SJCRH30 (cell line): Measurements from ENCODE around the gene FOXQ1. TPM values are rescaled to one million over a fixed set of nuclear protein-coding genes. Genes with fewer than 3 reads are reported as not detected.
"Not testable (repeated sequence)": the region's sequence is repeated elsewhere in the genome, so short reads cannot be mapped to it uniquely, and the experiment has no call there.

Experiments used
- DNase-seq, 2 experiments: peaks; one replicate each; pipeline ENCODE4 v3.0.0-alpha.2; 2015 to 2020
- H3K27ac ChIP-seq: fragments of 250-450 bp; sonication (Bioruptor Pico); 2 replicates; pipeline ENCODE4 v1.5.1; 2020; ENCODE audit warnings: mild to moderate bottlenecking, moderate library complexity
- H3K27me3 ChIP-seq: fragments of 250-450 bp; sonication (Bioruptor Pico); 2 replicates; pipeline ENCODE4 v1.5.1; 2020; ENCODE audit warnings: mild to moderate bottlenecking, moderate library complexity
- H3K36me3 ChIP-seq: fragments of 250-450 bp; sonication (Bioruptor Pico); 2 replicates; pipeline ENCODE4 v1.5.1; 2020; ENCODE audit warnings: mild to moderate bottlenecking, moderate library complexity
- H3K4me1 ChIP-seq: fragments of 250-450 bp; sonication (Bioruptor Pico); 2 replicates; pipeline ENCODE4 v1.5.1; 2020; ENCODE audit warnings: mild to moderate bottlenecking, moderate library complexity
- H3K4me3 ChIP-seq: fragments of 250-450 bp; sonication (Bioruptor Pico); 2 replicates; pipeline ENCODE4 v1.5.1; 2020; ENCODE audit warnings: mild to moderate bottlenecking, moderate library complexity
- H3K9me3 ChIP-seq: fragments of 250-450 bp; sonication (Bioruptor Pico); replicated peaks from 2 replicates; pipeline ENCODE4 v1.5.1; 2020; ENCODE audit warnings: mild to moderate bottlenecking, moderate library complexity
- total RNA-seq: library from RNA; depleted of rRNA; stranded (reverse); fragments of >200 nt; shearing (Covaris generic); gene quantifications from 2 replicates; pipeline ENCODE4 v1.2.3, GENCODE V29; 2014

The FOXQ1 gene
- total RNA-seq, 1 experiment from 2014 or later, result not detected

DNA sequence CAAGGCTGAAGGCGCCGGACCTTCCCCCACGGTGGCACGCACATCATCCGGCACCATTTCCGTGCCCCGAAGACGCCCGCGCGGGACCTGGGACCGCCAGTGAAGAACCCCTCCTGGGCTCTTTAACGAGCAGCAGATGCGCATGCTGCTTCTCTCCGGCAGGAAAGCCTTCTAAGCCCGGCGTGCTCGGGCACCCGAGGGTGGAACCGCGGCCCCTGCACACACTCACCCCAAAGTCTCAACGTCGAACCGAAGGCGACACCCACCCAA is 240 bp downstream of the FOXQ1 start:
- DNase-seq, result no peak
- Histone ChIP-seq H3K4me3 (no peak overlapping the region), H3K27me3 (no peaks in the 10 kb centered on the region)

DNA sequence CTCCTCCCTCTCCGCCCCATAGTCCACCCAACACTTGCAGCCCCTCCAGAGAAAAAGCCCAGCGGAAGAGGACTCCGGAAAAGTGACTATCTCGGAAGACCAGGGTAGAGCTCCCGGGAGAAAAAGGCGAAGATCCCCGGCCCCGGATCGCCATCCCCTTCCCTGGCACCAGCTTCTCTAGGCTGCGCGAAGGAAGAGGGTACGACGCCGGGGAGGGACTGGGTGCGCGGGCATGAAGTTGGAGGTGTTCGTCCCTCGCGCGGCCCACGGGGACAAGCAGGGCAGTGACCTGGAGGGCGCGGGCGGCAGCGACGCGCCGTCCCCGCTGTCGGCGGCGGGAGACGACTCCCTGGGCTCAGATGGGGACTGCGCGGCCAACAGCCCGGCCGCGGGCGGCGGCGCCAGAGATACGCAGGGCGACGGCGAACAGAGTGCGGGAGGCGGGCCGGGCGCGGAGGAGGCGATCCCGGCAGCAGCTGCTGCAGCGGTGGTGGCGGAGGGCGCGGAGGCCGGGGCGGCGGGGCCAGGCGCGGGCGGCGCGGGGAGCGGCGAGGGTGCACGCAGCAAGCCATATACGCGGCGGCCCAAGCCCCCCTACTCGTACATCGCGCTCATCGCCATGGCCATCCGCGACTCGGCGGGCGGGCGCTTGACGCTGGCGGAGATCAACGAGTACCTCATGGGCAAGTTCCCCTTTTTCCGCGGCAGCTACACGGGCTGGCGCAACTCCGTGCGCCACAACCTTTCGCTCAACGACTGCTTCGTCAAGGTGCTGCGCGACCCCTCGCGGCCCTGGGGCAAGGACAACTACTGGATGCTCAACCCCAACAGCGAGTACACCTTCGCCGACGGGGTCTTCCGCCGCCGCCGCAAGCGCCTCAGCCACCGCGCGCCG is 822 bp downstream of the FOXQ1 start:
- no peak overlapping the region for H3K27ac ChIP-seq
- no peaks in the 10 kb centered on the region for H3K9me3 ChIP-seq
- H3K27me3 ChIP-seq, result no peaks in the 10 kb centered on the region
- no peak for DNase-seq
- H3K4me1 ChIP-seq, result no peaks in the 10 kb centered on the region
- H3K36me3 ChIP-seq, result no peaks in the 10 kb centered on the region
- H3K4me3 ChIP-seq, result no peak overlapping the region

More for the DNA sequence above, 240 bp downstream of the FOXQ1 start:
- no peaks in the 10 kb centered on the region for H3K9me3 ChIP-seq
- H3K36me3 ChIP-seq, result no peaks in the 10 kb centered on the region
- H3K27ac ChIP-seq, result no peak overlapping the region
- no peaks in the 10 kb centered on the region for H3K4me1 ChIP-seq

DNA sequence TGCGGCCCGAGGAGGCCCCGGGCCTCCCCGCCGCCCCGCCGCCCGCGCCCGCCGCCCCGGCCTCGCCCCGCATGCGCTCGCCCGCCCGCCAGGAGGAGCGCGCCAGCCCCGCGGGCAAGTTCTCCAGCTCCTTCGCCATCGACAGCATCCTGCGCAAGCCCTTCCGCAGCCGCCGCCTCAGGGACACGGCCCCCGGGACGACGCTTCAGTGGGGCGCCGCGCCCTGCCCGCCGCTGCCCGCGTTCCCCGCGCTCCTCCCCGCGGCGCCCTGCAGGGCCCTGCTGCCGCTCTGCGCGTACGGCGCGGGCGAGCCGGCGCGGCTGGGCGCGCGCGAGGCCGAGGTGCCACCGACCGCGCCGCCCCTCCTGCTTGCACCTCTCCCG is 1.5 kb downstream of the FOXQ1 start:
- Histone ChIP-seq H3K27me3 (no peaks in the 10 kb centered on the region), H3K9me3 (no peaks in the 10 kb centered on the region), H3K36me3 (no peaks in the 10 kb centered on the region), H3K4me1 (no peaks in the 10 kb centered on the region), H3K27ac (no peak overlapping the region), H3K4me3 (no peak overlapping the region)
- DNase-seq, result no peak

DNA sequence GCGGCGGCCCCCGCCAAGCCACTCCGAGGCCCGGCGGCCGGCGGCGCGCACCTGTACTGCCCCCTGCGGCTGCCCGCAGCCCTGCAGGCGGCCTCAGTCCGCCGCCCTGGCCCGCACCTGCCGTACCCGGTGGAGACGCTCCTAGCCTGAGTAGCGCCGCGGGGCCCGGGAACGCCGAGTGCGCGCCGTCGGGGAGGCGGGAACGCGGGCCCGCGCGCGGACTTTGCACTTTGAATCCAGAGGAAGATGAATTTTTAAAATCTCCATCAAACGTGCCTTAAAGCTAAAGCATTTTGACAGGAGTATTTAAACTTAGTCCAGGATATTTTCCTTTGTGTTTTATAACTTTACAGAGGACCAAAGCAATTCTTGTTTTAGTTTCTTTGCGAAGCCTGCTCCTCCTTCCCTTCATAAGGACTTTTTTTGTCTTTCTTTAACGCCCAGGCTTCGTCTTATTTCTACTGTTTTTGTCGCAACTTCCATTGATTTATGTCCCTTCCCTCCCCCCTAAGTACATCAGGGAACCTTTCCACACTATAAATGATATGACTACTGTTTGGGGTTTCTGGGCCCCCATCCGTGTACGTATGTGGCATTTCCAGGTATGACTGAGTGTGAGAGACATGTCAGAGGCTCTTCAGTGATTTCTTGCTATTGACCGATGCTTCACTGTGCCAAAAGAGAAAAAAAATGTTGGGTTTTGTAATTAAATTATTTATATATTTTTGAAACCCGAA is 2.0 kb downstream of the FOXQ1 start:
- Histone ChIP-seq H3K36me3 (no peaks in the 10 kb centered on the region), H3K9me3 (no peaks in the 10 kb centered on the region), H3K27me3 (no peaks in the 10 kb centered on the region), H3K27ac (no peak overlapping the region), H3K4me1 (no peaks in the 10 kb centered on the region), H3K4me3 (no peak overlapping the region)
- no peak for DNase-seq

DNA sequence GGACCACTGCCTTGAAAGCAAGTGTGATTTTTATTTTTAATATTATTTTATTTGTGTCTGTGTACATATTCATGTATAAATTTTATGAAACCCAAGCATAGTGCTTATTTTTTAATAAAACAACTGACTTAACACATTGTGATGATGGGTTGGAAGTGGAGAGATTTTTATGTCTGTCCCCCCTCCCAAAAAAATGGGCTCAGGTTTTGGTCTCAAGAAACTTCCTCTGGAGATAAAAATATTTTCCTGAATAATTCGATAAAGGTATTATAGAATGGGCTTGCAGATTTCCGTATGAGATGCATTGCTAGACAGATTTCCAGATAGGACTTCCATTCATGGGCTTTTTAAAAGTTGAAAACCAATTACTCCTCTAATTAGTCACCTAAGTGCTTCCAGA is 2.7 kb downstream of the FOXQ1 start:
- H3K4me1 ChIP-seq, result no peaks in the 10 kb centered on the region
- no peak overlapping the region for H3K27ac ChIP-seq
- no peaks in the 10 kb centered on the region for H3K9me3 ChIP-seq
- DNase-seq, result no peak
- H3K36me3 ChIP-seq, result no peaks in the 10 kb centered on the region
- H3K27me3 ChIP-seq, result no peaks in the 10 kb centered on the region
- no peak overlapping the region for H3K4me3 ChIP-seq

DNA sequence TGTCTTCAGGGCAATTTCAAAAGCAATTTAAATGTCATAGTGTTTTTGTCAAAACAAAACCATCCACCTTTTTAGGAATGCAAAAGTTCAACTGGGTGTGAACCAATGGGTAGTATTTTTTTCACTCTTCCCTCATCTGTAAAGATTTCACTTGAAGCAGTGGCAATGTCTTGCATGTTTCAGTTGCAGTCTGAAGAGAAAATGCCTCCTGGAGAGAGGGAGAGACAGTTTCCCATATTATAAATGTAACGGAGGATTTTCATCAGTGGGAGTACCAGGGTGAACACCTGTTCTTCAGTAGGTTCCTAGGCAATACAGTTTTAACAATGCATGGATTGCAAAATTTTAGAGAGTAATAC is 3.3 kb downstream of the FOXQ1 start:
- Histone ChIP-seq H3K9me3 (no peaks in the 10 kb centered on the region), H3K4me3 (no peak overlapping the region), H3K4me1 (no peaks in the 10 kb centered on the region), H3K27ac (no peak overlapping the region), H3K36me3 (no peaks in the 10 kb centered on the region), H3K27me3 (no peaks in the 10 kb centered on the region)
- no peak for DNase-seq

DNA sequence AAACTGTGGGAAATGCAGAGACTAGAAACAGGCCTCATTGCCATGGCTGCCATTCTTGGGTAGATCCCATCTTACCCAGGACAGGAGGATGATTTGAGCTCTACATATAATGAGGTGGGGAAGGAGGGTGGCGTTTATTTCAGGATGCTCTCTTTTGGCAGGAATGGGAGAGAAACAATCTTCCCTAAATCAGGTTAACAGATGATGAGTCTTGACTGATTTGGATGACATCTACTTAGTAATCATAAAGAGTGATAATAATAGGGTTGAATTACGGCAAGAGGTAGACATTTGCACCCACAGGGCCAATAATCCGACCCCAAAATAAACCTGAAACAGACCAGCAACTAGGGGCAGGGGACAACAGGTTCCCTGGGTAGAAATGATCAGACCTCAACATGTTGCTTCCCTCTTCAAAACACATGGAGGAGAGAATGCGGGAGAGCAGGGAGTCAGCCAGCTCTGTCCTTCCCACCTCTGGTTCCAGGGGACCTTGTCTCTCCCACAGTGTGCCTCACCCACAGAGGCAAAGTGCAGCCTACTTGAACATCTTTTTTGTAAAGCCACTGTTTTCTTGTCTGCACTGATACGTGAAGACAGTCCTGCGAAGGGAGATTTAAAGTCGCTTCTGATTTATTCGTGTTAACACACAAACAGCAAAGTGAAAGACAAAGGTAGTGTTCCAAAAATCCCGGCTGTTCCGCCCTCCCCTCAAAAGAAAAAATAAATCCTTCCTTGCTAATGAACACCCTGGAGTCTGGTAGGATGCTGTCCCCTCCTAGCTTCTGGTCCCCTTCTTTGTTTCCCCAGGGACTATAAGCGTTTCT is 3.9 kb downstream of the FOXQ1 start:
- no peak for DNase-seq
- Histone ChIP-seq H3K9me3 (no peaks in the 10 kb centered on the region), H3K36me3 (no peaks in the 10 kb centered on the region), H3K27ac (no peak overlapping the region), H3K4me1 (no peaks in the 10 kb centered on the region), H3K27me3 (no peaks in the 10 kb centered on the region), H3K4me3 (no peak overlapping the region)

DNA sequence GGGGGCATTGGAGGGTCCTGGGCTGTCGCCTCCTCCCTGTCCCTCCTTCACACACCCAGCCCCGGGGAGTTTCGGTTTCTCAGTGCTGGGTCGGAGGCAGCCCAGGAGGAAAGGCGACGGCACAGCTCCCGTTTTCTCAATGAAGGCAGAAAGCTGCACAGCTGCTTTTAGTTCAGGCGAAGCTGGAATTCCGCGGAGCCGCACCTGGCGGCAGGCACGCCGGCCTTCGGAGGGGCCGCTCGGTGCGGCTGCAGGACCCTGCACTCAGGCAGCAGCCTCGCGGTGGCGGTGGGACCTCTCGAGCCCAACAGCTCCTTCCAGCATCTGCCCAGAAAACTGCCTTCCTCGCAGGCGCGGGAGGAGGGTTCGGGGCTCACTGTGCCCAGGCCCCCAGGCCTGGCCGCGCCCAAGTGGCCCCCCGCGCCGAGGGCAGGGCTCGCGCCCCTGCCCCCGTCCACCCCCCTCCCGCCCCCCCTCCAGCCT is 4.6 kb downstream of the FOXQ1 start:
- Histone ChIP-seq H3K27me3 (no peaks in the 10 kb centered on the region), H3K4me1 (no peaks in the 10 kb centered on the region), H3K27ac (no peak overlapping the region), H3K36me3 (no peaks in the 10 kb centered on the region), H3K9me3 (no peaks in the 10 kb centered on the region), H3K4me3 (no peak overlapping the region)
- peak in 1 of 2 experiments; percentile 1 for DNase-seq

DNA sequence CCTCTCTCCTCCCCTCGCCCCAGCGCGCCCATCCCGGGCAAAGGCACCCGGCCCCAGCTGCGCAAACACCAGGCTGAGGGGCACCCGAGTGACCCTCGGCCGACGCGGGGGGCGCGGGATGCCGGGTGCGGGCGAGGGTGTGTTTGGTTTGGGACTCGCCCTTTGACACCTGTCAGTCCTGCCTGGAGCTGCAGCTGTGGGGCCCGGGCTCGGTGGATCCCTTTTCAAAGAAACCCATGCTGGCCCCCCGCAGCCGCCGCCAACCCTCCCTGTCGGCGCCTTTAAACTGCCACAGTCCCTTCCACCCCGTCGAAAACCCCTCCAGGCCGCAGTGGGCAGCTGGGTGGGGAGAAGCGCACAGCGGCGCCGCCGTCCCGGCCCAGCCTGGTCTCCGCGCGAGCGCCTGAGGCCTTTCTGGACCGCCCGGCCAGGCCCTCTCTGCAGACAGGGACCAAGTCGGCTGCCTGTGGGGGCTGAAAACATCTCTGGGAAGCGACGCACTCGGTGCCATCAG is 5.5 kb downstream of the FOXQ1 start:
- no peak overlapping the region for H3K27ac ChIP-seq
- H3K27me3 ChIP-seq, result no peaks in the 10 kb centered on the region
- no peaks in the 10 kb centered on the region for H3K36me3 ChIP-seq
- H3K4me3 ChIP-seq, result no peak overlapping the region
- no peaks in the 10 kb centered on the region for H3K9me3 ChIP-seq
- no peaks in the 10 kb centered on the region for H3K4me1 ChIP-seq
- DNase-seq, result no peak

DNA sequence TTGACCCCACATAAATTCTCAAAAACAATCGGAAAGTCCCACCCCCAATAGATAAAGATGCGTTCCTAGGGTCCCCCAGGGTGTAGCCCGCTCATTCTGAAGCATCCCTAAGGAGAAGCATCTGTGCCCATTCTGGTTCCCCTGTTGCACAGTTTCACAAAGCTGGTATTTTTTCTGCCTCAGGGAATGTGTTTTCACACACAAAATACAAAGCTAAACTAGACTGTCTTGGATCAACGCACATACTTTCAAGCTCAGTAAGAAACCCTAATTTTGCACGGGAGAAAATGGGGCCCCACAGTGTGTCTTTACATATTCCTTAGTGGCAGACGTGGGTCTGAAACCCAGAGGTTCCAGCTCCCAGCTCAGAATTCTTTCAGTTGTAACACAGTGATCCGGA is 6.1 kb downstream of the FOXQ1 start:
- no peaks in the 10 kb centered on the region for H3K36me3 ChIP-seq
- H3K9me3 ChIP-seq, result no peaks in the 10 kb centered on the region
- DNase-seq, result no peak
- no peaks in the 10 kb centered on the region for H3K27me3 ChIP-seq
- no peaks in the 10 kb centered on the region for H3K4me1 ChIP-seq
- no peak overlapping the region for H3K27ac ChIP-seq
- H3K4me3 ChIP-seq, result no peak overlapping the region

DNA sequence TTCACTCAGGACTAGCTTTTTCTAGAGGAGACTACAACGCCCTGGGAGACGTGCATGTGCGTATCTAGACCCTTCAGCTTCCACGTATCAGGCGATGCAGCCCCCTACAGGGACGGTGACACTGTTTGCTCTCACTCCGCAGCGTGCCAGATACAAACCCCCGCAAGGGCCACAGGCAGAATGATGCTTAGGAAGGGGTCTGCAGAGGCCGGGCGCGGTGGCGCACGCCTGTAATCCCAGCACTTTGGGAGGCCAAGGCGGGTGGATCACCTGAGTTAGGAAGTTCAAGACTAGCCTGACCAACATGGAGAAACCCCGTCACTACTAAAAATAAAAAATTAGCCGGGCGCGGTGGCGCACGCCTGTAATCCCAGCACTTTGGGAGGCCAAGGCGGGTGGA is 6.7 kb downstream of the FOXQ1 start:
- not testable (repeated sequence) for DNase-seq, H3K36me3 ChIP-seq, H3K27me3 ChIP-seq, H3K9me3 ChIP-seq, H3K27ac ChIP-seq, H3K4me3 ChIP-seq, H3K4me1 ChIP-seq

DNA sequence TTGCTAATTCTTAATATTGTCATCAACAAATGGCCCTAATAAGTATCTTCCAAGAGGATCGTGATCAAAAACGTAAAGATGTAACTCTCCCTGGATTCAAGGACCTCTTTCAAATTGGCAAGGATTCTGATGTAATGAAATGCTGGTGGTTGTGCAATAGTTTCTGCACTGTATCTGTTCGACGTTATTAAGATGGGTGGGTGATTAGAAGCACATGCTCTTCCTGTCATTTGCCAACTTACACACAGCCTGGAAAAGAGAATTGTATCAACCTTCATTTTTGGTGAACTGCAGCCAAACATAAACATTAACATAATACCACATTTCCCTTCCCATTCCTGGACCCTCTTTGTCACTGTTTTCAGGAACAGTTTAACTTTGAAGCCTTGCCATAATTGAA is 9.8 kb downstream of the FOXQ1 start:
- DNase-seq, result no peak
- Histone ChIP-seq H3K27me3 (no peaks in the 10 kb centered on the region), H3K9me3 (no peaks in the 10 kb centered on the region), H3K4me3 (no peak overlapping the region), H3K4me1 (no peaks in the 10 kb centered on the region), H3K27ac (no peak overlapping the region), H3K36me3 (no peaks in the 10 kb centered on the region)

DNA sequence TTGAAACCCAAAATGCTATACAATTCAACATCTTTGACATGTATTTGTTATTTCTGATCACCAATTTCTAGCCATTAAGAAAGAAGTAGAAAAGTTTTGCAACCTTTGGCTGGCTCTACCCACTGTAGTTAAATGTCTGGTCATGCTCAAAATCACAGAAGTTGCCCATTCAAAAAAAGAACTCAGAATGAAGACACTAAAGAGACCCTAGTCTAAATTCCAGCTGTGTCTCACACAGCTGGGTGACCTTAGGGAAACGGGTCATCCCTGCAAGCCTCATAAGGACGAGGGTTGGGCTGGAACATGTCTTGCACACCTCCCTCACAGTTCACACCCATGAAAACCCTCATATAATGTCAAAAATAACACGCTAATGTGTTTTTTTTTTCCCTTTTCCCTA is 10.3 kb downstream of the FOXQ1 start:
- no peak overlapping the region for H3K4me3 ChIP-seq
- no peak for DNase-seq
- no peaks in the 10 kb centered on the region for H3K9me3 ChIP-seq
- H3K36me3 ChIP-seq, result no peaks in the 10 kb centered on the region
- H3K4me1 ChIP-seq, result no peaks in the 10 kb centered on the region
- H3K27ac ChIP-seq, result no peak overlapping the region
- no peaks in the 10 kb centered on the region for H3K27me3 ChIP-seq

DNA sequence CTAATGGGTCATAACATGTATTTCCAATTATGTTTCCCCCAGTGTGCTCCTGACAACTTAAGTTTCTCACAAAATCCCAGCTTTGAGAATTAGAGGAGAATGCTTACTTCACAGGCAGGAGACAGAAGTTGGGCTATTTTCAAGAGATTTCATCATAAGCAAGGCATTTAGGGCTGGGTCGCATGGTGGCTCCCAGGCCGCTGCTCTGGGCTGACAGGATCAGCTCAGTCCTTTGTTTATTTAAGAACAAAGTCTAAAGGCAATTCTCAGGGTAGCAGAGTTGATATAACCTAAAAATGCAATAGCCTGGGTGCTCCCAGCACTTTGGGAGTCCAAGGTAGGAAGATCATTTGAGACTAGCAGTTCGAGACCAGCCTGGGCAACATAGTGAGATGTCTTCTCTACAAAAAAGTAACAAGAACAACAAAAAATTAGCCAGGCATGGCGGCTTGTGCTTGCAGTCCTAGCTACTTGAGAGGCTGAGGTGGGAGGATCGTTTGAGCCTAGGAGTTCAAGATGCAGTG is 10.9 kb downstream of the FOXQ1 start:
- no peak for DNase-seq
- Histone ChIP-seq H3K27ac (no peak overlapping the region), H3K27me3 (no peaks in the 10 kb centered on the region), H3K9me3 (no peaks in the 10 kb centered on the region), H3K36me3 (no peaks in the 10 kb centered on the region), H3K4me1 (no peaks in the 10 kb centered on the region), H3K4me3 (no peak overlapping the region)

DNA sequence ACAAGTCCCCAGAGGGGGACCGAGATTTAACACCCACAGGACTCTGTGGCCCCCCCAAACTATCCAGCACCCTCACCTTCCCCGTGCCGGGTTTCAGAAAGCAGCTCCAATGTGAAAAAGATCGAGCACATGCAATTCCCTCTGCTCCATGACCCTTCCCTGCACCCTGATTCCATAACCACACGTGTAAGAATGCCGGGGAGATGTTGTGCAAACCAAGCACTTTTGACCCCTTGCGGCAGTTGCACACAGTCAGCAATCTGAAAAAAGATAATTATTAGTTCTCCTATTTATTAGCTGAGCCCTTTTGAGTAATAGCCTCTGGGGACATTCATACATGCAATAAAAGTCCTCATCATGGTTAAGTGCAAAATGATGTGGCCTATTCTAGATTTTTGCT is 13.0 kb downstream of the FOXQ1 start:
- no peaks in the 10 kb centered on the region for H3K9me3 ChIP-seq
- no peaks in the 10 kb centered on the region for H3K27me3 ChIP-seq
- no peak overlapping the region for H3K27ac ChIP-seq
- no peaks in the 10 kb centered on the region for H3K36me3 ChIP-seq
- no peaks in the 10 kb centered on the region for H3K4me1 ChIP-seq
- H3K4me3 ChIP-seq, result no peak overlapping the region
- DNase-seq, result no peak
